ENCODE results near the gene GFPT2.

DNA sequence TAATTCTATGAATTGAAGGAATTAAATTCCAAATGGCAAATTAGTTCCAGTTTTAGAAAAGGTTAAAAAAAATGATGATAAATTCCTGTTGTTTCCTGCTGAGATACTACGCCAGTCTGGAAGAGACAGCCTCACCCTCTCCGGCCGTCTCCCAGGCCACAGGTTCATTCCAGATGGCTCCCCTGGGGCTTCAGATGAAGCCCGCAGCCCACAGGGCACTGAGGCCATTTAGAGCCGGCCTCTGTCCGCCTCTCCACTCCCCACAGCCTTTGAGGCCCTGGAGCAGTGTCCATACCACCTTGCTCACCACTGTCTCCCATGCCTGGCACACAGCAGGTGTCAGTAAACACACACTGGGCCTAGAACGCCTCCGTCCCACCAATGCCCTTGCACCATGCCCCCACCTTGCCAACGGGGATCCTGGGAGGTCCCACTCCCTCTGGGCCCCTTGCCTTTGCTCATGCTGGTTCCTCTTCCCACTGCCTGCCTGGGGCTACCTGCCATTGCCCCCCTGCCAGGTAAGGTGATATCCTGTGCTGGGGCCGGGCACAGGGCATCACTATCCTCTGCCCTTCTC is 26.1 kb downstream of the GFPT2 start:
- no peak for TF ChIP-seq ZNF274 (IDR thresholded peaks at IDR 0.05; ENCODE audit: low read depth, low read length)
- TF ChIP-seq SUZ12 (IDR thresholded peaks at IDR 0.05; ENCODE audit: extremely low read depth, insufficient read depth, insufficient read length) = no peak
- TF ChIP-seq YY1 (IDR thresholded peaks at IDR 0.05; ENCODE audit: insufficient read depth, insufficient read length) = no peak

Data from NT2/D1 (cell line).